Activated CD4-positive, alpha-beta T cell treated with anti-CD3 and anti-CD28 coated beads for 4 hours (primary cell): Measurements from ENCODE around the gene BAIAP2L2.

Source experiments
- DNase-seq, 2 donors: peaks; one replicate each; pipeline ENCODE4 v3.0.0-alpha.2; 2020

BAIAP2L2 gene

DNA sequence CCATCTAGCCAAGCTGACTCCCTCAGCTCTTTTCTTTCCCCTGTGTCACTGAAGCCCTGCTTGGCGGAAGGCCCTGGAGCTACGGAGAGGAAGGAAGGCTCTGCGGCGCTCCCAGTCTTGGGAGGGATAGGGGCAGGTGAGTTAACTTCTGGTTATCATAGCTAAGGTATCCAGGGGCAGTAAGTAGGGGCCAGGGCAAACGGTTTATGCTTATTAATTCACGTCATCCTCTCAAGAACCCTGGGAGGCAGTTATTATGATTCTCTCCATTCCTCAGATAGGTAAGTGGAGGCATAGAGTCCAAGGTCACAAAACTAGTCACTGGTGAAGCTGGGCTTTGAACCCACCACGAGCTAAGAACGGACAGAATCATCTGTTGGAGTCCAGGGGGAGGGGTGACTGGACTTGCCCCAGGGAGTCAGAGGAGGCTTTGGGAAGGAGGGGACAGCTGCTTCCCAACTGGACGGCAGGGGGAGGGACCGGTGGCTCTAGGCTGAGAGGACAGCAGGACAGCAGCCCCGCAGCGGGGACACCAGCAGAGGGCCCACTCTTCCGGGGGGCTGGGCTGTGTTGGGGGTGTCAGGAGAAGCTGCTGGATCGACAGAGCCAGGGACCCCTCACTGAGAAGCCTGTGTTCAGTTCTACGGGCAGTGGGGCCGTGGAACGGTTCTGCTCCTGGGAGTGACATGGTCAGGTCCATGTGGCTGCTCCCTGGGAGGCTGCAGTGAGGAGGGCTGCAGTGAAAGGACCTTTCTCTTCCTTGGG lies 3.5 kb downstream of the BAIAP2L2 start:
- DNase-seq, result no peak

DNA sequence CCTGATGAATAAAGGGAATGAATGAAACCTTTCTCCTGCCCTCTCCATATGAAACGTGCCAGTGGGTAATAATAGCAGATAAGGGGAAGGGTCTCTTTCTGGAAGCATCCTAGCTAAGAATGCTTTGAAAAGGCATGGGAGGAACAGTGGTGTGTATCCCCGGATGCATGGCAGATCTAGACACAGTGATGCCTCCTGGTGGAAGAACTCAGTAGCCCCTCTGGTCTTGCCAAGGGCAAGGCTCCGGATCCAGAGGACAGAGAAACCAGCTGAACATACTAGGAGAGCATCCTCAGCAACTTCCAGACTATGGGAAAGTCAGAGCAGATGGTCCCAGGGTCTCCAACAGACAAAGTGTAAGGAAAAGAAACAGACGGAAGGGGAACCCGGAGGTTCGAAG lies 6.4 kb downstream of the BAIAP2L2 start:
- no peak for DNase-seq

DNA sequence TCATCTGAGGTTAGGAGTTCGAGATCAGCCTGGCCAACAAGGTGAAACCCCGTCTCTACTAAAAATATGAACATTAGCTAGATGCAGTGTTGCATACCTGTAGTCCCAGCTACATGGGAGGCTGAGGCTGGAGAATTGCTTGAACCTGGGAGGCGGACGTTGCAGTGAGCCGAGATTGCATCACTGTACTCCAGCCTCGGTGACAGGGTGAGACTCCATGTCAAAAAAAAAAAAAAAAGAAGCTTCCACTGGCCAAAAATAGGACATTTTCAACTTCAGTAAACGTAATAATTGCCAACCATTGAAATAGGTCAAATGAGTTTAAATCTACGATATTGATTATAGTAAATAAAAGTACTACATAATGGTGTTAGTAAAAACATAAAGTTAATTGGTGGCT lies 6.8 kb downstream of the BAIAP2L2 start:
- DNase-seq, result no peak

DNA sequence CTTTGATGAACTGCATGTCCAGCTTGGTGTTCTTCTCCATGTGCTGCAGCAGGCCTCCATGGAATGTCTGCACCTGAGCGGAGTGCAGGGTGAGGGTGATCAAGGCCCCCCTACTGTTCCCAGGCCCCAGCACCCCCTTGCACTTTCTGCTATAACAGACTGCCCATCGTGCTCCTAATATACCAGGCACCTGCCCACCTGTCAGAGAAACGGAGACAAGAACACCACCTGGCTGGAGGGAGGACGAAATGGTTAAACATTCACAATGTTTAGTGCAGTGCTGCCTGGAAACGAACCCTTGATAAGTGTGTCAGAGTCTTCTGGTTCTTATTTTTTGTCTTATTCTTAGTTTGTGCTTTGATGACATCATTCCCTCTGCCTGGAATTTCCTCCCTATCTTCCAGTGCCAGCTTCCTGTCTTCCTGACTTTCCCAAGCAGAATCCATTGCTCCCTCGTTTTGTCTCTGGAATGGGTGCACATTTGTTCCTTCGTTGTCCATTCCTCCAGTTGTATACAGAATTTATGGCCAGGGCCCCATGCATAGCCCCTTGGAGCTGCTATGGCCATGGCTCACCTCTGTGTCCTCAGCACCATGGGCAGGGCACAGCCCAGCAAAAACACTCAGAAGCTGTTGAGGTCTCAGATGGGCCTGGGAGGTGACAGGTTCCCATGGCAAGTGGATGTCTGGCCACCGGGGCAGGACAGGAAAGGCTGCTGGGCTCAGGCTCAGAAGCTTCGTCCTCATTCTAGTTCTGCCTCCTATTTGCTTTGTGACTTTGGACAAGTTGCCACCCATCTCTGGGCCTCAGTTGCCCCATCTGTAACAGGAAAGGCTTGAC lies 11.9 kb downstream of the BAIAP2L2 start:
- no peak for DNase-seq

DNA sequence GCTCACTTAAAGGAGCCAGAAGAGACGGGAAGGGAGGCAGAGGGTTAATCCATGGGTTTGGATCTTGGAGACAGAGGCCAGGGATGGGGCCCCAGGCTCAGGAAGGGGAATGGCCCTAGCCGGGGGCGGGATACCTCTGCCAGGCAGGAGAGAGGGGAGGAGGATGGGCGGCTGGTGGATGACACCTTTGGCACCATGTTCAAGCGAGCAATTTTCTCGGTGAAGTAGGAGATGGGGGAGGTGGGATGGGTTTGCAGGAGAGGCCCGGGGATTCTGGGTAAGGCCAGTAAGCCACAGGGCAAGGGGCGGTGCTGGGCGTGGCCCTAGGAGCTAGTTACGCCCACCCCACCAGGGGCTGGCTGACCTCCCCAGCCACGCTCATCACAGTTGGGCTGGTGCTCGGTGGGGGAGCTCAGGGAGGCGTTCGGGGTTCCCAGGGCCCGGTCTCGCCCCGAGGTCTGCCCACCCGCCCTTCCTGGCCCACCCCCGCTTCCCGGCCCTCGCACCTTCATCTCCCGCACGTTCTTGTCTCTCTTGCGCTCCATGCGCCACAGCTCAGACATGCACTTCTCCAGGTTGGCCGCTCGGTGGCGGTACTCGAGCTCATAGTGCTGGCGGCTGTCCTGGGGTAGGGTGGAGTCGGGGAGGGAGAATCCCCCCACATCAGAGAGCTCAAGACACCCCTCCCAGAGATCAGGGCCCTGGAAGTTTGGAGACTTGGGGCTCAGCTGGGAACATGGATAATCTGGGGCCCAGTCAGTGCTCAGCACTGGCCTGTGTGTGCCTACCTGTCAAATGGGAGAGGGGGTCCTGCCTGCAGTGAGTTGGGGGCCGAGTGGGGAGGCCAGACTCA lies 12.7 kb downstream of the BAIAP2L2 start:
- DNase-seq, result no peak

DNA sequence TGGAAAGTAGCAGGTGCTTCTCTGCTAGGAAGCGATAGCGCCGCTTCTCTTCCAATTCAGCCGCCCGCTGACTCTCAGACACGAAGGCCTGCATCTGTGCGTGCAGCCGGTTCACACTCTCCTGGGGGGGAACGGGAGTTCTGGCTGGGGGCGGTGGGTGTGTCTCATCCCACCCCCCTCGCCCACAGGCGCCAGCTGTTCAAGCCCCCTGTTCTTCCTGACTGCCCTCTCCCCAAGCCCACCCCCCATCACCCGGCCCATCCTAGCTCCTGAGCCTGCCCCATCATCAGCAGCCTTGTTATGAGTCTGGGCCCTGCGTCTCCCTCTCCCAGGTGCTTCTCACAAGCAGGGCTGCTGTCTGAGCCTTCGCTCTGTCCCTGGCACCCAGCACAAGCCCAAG lies 13.4 kb downstream of the BAIAP2L2 start:
- DNase-seq, result no peak

DNA sequence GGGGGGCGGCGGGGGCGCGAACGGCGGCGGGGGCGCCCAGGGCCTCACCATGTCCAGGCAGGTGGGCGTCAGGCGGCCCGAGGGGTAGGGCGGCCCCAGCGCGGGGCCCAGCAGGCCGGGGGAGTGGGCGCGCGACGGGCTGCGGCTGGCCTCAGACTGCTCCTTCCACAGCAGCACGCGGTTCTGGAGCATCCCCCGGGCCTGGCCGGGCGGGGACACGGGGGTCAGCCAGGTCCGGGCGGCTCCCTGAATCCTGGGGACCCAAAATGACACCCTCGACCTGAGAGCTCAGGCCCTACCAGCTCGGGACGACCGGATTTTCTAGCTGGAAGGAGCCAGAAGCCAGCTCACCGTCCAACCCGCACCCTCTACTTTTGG lies 21.0 kb downstream of the BAIAP2L2 start:
- DNase-seq, result no peak

DNA sequence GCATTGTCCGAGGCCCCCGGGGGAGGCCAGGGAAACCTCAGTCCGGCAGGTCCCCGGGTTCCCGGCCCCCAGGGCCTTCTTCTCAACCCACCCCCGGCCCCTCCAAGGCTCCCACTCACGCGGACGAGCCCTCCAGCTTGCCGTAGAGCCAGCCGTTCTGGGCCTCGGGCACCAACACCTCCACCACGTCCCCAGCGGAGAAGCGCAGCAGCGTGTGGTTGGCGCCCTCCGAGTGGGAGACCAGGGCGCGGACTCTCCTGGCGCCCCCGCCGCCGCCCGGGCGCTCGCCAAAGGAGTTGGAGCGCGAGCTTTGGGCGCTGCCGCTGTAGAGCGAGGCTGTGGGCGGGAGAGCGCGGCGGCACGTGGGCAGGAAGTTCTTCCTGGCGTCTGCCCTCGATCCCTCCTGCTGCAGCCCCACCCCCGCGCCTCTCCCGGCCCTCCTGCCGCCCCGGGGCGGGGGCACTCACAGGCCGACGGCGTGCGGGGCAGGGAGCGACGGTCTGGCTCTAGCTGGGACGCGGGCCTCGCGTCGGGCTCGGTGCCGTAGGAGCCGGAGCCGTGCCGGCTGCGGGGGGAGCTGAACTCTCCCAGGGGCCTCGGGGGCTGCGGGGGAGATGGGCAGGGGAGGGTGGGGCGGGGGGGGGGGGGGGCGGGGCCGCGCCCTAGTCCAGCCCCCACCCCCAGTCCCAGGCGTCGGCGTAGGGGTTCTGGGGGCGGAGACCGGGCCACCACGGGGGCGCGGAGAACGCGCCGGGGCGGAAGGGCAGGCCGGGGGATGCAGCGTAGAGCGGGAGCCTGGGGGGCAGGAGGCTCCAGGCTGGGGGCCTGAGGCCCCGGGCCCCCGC lies 21.6 kb downstream of the BAIAP2L2 start:
- no peak for DNase-seq

DNA sequence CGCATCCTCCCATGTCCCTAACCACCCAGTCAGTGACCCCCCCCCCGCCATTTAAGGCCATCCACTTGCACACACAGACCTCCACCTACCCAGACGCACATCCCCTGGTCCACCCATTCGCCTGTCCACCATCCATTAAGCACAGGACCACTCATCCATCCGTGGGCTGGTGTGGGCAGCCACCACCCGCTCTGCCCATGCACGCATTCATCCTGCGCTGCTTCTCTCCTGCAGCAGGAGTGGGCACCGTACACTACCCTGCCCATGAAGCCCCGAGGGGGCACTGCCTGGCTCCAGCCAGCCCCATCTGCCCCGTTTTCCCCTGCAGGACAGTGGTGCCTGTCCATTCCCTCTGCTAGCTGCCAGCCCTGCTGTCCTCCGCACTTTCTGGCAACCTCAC lies 22.6 kb downstream of the BAIAP2L2 start:
- no peak for DNase-seq

DNA sequence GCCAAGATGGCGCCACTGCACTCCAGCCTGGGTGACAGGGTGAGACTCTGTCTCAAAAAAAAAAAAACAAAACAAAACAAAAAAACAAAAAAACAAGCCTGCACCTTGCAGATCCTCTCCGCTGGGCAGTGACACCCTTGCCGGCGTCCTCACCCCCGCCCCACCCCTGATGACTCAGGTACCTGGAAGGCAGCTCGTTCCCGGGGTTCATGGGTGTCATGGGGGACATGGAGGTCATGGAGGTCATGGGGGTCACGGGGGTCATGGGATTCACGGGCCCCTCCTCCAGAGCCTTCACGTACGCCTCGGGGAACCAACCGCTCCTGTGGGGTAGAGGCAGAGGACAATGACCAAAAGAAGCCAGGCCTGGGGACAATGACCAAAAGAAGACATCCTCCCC lies 23.5 kb downstream of the BAIAP2L2 start:
- DNase-seq, result no peak

DNA sequence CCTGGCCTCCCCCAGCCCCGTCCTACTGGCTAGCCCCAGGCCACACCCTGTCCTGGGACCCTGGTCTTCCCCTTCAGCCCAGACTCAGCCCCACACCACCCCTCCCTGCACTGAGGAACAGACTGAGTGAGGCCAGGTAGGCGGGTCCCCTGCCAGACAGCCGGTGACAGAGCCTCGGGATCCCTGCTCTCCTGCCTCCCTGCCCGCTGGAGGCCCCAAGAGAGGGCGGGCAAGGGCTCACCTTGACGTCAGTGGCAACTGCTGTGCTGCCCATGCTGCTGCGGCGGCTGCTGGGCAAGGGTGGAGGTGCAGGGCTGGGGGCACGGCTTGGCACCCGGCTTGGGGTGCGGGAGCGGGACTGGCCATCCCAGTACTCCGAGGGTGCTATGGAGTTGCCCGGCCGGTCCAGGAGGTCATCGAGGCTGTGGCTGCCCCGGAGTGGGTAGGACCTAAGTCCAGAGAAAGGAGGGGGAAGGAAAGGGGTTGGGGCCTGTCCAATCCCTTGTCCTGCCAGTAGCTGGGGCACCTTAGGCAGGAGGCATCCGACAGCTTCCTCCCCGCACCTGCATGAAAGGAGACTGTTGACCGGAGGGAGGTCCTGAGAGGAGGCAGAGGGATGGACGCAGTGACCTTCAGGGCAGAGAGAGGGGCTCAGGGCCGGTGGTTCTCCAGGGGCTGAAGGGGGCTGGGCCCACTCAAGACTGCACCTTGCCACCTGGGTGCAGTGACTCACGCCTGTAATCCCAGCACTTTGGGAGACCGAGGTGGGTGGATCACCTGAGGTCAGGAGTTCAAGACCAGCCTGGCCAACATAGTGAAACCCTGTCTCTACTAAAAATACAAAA lies 24.3 kb downstream of the BAIAP2L2 start:
- DNase-seq, result no peak

DNA sequence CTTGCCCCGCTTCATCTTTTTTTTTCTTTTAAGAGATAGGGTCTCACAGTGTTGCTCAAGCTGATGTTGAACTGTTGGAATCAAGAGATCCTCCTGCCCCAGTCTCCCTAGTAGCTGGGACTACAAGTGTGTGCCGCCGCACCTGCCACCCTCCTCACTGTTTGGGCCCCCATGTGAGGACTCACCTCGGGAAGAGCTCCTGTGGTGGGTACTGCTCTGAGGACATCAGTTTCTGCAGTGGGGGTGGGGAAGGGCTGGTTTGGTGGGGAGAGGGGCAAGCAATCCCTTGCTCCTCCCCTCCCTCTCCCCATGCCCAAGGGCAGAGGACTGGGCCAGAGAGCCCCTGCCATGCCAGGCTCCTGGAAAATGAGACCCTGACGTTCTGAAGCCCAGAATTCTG lies 25.0 kb downstream of the BAIAP2L2 start:
- no peak for DNase-seq

DNA sequence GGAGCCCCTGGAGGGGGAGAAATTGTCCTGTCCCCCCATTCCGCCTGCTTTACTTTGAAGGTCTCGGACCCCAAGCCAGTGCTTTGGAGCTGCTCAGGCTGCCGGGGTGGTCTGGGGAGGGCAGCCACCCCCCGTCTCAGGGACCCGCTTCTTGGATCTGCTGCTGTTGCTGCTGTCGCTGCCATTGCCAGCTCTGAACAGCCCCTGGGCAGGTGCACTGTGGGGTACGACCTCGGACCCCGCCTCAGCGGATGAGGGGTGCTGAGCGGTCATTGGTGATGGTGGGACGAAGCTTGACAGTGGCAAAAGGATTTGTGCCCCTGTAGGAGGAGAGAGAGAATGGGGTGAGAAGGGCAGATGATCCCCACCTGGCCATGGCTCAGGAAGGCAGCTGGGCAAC lies 25.4 kb downstream of the BAIAP2L2 start:
- no peak for DNase-seq

DNA sequence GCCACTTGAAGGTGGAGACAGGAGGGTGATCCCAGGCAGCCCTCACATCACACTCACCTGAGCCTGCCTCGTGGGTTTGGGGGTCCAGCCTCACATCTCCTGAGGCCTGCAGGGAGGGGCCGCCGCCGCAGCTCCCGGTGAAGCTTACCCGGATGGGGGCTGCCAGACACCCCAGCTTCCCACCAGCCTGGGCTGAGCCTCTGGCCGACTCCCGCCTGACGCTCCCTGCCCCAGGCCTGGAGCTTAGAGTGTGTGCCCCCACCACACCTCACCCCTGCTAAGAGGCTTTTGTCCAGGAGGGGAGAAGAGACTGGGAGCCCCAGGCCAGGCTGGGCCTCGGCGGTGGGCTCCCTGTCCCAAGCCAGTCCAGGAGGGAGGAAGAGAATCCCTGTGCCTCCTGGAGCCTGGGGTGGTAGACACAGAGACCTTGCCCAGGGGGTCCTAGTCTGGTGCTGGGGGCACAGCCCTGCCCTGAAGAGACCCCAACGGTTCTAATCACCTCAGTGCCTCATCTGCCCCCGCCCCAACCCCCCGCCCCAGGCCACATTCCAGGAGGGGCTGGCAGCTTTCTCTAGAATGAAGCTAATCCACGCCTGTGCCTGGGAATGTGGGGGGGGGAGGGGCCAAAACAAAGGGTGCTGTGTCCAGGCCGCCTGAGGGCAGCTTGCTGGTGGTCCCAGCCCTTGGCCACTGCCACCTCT lies 26.4 kb downstream of the BAIAP2L2 start, which contains the start of gene SLC16A8:
Gene SLC16A8, minus strand, starts transcription at position 254 of the 701 bp plus-strand sequence. CDS start 1,311 bp downstream, outside the sequence.
- DNase-seq, result no peak

DNA sequence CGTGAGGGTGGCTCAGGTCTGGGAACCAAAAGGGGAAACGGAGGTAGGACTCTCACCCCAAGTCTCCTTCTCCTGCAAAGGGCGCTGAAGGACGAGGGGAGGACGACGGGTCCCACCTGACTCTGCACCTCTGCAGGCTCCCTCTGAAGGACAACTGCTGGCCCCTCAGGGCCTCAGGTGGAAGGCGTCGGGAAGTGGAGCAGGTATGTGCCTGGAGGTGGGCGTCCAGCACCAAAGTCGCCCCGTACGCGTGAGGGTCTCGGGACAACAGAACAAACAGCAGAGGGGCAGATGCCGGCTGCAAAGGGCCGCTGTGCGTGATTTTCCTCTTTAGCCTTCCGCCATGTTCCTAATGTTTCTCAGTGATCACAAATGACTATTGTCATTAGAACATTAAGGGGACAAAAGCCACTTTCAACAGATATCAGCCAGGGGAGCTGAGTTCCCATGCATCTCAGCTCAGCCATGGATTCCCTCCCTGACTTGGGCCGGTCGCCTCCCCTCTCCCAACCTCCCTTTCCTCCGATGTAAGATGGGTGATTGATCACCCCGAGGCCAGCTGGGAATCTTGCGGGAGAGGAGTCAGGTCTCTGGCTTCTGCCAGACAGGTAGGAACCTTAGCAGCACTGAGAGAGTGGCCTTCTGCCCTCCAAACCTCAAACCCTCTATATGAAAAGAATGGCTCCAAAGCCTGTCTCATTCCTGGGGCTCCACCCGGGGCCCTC lies 27.3 kb downstream of the BAIAP2L2 start:
- no peak for DNase-seq

DNA sequence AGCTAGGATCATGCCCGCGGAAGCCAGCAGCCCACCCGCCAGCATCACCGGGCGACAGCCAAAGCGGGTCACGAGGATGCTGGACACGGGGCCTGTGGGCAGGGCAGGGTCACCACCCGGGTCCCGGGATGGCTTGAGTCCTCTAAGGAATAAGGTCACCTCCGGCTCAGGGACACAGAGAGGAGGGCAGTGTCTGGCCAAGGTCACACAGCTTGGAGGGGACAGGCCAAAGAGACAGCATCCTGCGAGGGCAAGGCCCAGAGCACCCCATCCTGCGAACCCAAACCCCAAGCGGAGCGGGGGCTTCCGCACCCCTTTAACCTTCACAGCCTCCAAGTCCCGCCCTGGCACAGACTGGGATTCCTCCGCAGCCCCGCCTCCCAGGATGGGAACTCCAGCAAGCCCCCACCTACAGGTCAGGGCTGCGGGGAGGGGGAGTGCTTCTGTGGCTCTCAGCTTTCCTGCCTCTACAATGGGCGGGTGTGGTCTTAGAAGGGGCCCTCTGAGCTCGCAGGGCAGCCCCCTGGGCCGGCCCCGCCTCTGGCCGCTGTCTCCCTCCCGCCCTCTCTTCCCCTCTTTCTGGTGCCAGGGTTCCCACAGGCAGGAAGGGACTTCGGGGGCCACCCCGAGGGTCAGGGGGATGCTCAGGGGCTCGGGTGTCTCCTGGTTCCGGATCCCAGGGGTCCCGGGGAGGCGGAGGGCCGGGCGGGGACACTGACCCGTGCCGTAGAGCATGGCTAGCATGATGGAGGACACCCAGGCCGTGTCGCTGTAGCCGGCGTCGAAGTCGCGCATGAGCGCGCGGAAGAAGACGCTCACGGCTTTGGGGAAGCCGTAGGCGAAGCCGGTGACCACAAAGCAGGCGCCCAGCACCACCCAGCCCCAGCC lies 28.3 kb downstream of the BAIAP2L2 start:
- no peak for DNase-seq

DNA sequence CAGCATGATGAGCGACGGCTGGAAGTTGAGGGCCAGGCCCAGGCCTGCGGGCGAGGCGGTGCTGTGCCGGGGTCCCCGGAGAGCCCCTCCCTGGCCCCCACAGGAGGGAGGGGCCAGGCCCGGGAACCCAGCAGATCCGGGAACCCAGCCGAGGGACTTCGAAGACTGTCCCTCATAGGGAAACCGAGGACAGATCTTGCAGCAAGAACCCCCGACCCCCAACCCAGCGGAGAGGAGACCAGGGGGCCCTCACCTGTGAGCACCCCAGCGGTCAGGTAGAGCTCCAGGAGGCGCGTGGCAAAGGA lies 28.9 kb downstream of the BAIAP2L2 start:
- no peak for DNase-seq

DNA sequence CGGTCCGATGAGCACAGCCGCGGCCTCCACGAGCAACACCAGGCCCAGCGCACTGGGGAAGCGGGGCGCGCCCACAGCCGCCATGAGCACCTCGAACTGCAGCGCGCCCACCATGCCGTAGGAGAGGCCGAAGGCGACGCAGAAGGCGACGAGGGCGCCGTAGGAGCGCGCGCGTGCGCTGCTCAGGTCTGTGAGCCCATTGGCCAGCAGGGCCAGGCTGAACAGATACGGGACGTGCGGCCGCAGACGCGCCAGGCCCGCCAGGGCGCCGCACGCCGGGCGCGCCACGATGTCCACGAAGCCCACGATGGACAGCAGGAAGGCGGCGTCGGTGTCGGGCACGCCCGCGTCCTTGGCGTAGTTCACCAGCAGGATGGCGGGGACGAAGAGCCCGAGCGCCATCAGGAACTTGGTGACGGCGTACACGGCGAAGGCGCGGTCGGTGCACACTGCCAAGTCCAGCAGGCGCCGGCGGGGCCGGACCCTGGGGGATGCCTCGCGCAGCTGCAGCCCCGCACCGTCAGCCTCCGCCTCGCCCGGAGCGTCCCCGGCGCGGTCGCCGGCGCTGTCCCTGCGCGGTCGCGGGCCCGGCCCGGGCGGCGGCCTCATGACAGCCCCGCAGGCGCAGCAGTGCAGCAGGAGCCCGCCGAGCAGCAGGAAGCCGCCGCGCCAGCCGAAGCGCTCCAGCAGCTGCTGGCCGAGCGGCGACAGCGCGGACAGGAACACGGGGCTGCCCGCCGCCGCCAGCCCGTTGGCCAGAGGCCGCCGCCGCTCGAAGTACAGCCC lies 29.4 kb downstream of the BAIAP2L2 start:
- no peak for DNase-seq
